HEK293 (cell line): ENCODE data around the gene CSK.

ENCODE experiments used
- CTCF ChIA-PET: fragments of 350-600 bp; formaldehyde crosslinking; extraction: SDS; loops from one replicate; lab custom pipeline; 2021; ENCODE audit warnings: antibody characterized with exemption; lab: Yijun Ruan, JAX
- POLR2A ChIA-PET: fragments of 300-600 bp; formaldehyde crosslinking; extraction: SDS; loops from one replicate; lab custom pipeline; 2020; ENCODE audit warnings: antibody characterized with exemption, inconsistent platforms; lab: Yijun Ruan, JAX
- H3K27ac ChIP-seq: fragments of 200-500 bp; sonication (Bioruptor generic); 2 replicates; pipeline ENCODE4 v1.5.1; 2014; ENCODE audit warnings: low read depth, low read length, control low read depth, inconsistent platforms; ENCODE audit errors: extremely low read depth
- H3K36me3 ChIP-seq, 2 experiments: fragments of 200-500 bp in 1 of 2; sonication (Bioruptor generic) in 1 of 2; 1 replicate in 1 of 2; 2 replicates in 1 of 2; pipeline ENCODE4 v1.5.1; 2014 to 2017; ENCODE audit warnings: inconsistent platforms in 2 of 2, low read length in 2 of 2; ENCODE audit not compliant: control insufficient read depth in 2 of 2, insufficient read depth in 1 of 2
- H3K4me1 ChIP-seq: fragments of 200-500 bp; sonication (Bioruptor generic); 2 replicates; pipeline ENCODE4 v1.5.1; 2014; ENCODE audit warnings: mild to moderate bottlenecking, low read length, inconsistent platforms; ENCODE audit not compliant: control insufficient read depth, insufficient read depth
- H3K4me3 ChIP-seq: 2 replicates; pipeline ENCODE4 v1.5.1; 2011; ENCODE audit warnings: low read depth, mild to moderate bottlenecking, control low read depth, low read length, moderate library complexity
- H3K9me3 ChIP-seq: fragments of 200-500 bp; sonication (Bioruptor generic); 2 replicates; pipeline ENCODE4 v1.5.1; 2014; ENCODE audit warnings: low read depth, low read length, inconsistent platforms; ENCODE audit not compliant: control insufficient read depth, insufficient read depth
- KLF10 ChIP-seq: fragments of 450-650 bp; IDR thresholded peaks from 2 replicates; pipeline ENCODE4 v1.5.1; 2018; ENCODE audit warnings: missing biosample characterization, mild to moderate bottlenecking, missing genetic modification characterization
- REPIN1 ChIP-seq: fragments of 450-650 bp; formaldehyde crosslinking; IDR thresholded peaks from 2 replicates; pipeline ENCODE4 v1.5.1; 2017; ENCODE audit warnings: missing biosample characterization, missing genetic modification characterization, low read depth
- SCRT1 ChIP-seq: fragments of 450-650 bp; formaldehyde crosslinking; IDR thresholded peaks from 2 replicates; pipeline ENCODE4 v1.5.1; 2016; ENCODE audit warnings: missing biosample characterization, missing genetic modification characterization, borderline replicate concordance
- YY1 ChIP-seq: fragments of 450-650 bp; formaldehyde crosslinking; IDR thresholded peaks from 2 replicates; pipeline ENCODE4 v1.5.1; 2018; ENCODE audit warnings: missing biosample characterization, missing genetic modification characterization
- ZBTB21 ChIP-seq: fragments of 450-650 bp; formaldehyde crosslinking; IDR thresholded peaks from 2 replicates; pipeline ENCODE4 v1.5.1; 2017; ENCODE audit warnings: missing biosample characterization, missing genetic modification characterization
- ZIC2 ChIP-seq: fragments of 450-650 bp; formaldehyde crosslinking; IDR thresholded peaks from 2 replicates; pipeline ENCODE4 v1.5.1; 2016; ENCODE audit warnings: missing biosample characterization, missing genetic modification characterization
- ZNF140 ChIP-seq: fragments of 450-650 bp; formaldehyde crosslinking; IDR thresholded peaks from 2 replicates; pipeline ENCODE4 v1.5.1; 2016; ENCODE audit warnings: missing biosample characterization, missing genetic modification characterization
- ZNF19 ChIP-seq: fragments of 450-650 bp; formaldehyde crosslinking; IDR thresholded peaks from 2 replicates; pipeline ENCODE4; 2016; ENCODE audit warnings: missing biosample characterization, missing genetic modification characterization, low read depth
- ZNF221 ChIP-seq: fragments of 450-650 bp; formaldehyde crosslinking; IDR thresholded peaks from 2 replicates; pipeline ENCODE4 v1.5.1; 2017; ENCODE audit warnings: missing biosample characterization, missing genetic modification characterization, borderline replicate concordance
- ZNF248 ChIP-seq: fragments of 450-650 bp; formaldehyde crosslinking; IDR thresholded peaks from 2 replicates; pipeline ENCODE4 v1.5.1; 2017; ENCODE audit warnings: missing biosample characterization, missing genetic modification characterization
- ZNF266 ChIP-seq: fragments of 450-650 bp; formaldehyde crosslinking; IDR thresholded peaks from 2 replicates; pipeline ENCODE4 v1.5.1; 2016; ENCODE audit warnings: missing biosample characterization, missing genetic modification characterization, low read depth
- ZNF341 ChIP-seq: fragments of 450-650 bp; formaldehyde crosslinking; IDR thresholded peaks from 2 replicates; pipeline ENCODE4; 2016; ENCODE audit warnings: low read depth, missing biosample characterization, missing genetic modification characterization
- ZNF423 ChIP-seq: fragments of 450-650 bp; formaldehyde crosslinking; IDR thresholded peaks from 2 replicates; pipeline ENCODE4 v1.5.1; 2016; ENCODE audit warnings: missing biosample characterization, missing genetic modification characterization
- ZNF426 ChIP-seq: fragments of 450-650 bp; formaldehyde crosslinking; IDR thresholded peaks from 2 replicates; pipeline ENCODE4 v1.5.1; 2017; ENCODE audit warnings: missing biosample characterization, missing genetic modification characterization, mild to moderate bottlenecking, inconsistent platforms, moderate library complexity
- ZNF510 ChIP-seq: fragments of 450-650 bp; formaldehyde crosslinking; IDR thresholded peaks from 2 replicates; pipeline ENCODE4 v1.5.1; 2018; ENCODE audit warnings: mild to moderate bottlenecking, missing genetic modification characterization, missing biosample characterization; ENCODE audit not compliant: insufficient replicate concordance
- ZNF529 ChIP-seq: fragments of 450-650 bp; formaldehyde crosslinking; IDR thresholded peaks from 2 replicates; pipeline ENCODE4 v1.5.1; 2017; ENCODE audit warnings: missing genetic modification characterization, missing biosample characterization; ENCODE audit not compliant: insufficient replicate concordance
- ZNF558 ChIP-seq: fragments of 450-650 bp; formaldehyde crosslinking; IDR thresholded peaks from 2 replicates; pipeline ENCODE4 v1.5.1; 2016; ENCODE audit warnings: missing biosample characterization, missing genetic modification characterization
- ZNF623 ChIP-seq: fragments of 450-650 bp; formaldehyde crosslinking; IDR thresholded peaks from 2 replicates; pipeline ENCODE4 v1.5.1; 2016; ENCODE audit warnings: missing biosample characterization, missing genetic modification characterization
- ZNF660 ChIP-seq: fragments of 450-650 bp; IDR thresholded peaks from 2 replicates; pipeline ENCODE4 v1.5.1; 2018; ENCODE audit warnings: missing biosample characterization, mild to moderate bottlenecking, missing genetic modification characterization
- TF ChIP-seq, protein P1 (sequence below): fragments of 450-650 bp; formaldehyde crosslinking; IDR thresholded peaks from 2 replicates; pipeline ENCODE4 v1.5.1; 2016; ENCODE audit warnings: missing biosample characterization, missing genetic modification characterization
- TF ChIP-seq, protein P2 (sequence below): fragments of 450-650 bp; formaldehyde crosslinking; conservative IDR thresholded peaks from 2 replicates; pipeline ENCODE4 v1.5.1; 2016; ENCODE audit warnings: low read depth, missing biosample characterization, missing genetic modification characterization
- TF ChIP-seq, protein P3 (sequence below): fragments of 450-650 bp; formaldehyde crosslinking; IDR thresholded peaks from 2 replicates; pipeline ENCODE4 v1.5.1; 2017; ENCODE audit warnings: missing biosample characterization, missing genetic modification characterization

The CSK gene

DNA sequence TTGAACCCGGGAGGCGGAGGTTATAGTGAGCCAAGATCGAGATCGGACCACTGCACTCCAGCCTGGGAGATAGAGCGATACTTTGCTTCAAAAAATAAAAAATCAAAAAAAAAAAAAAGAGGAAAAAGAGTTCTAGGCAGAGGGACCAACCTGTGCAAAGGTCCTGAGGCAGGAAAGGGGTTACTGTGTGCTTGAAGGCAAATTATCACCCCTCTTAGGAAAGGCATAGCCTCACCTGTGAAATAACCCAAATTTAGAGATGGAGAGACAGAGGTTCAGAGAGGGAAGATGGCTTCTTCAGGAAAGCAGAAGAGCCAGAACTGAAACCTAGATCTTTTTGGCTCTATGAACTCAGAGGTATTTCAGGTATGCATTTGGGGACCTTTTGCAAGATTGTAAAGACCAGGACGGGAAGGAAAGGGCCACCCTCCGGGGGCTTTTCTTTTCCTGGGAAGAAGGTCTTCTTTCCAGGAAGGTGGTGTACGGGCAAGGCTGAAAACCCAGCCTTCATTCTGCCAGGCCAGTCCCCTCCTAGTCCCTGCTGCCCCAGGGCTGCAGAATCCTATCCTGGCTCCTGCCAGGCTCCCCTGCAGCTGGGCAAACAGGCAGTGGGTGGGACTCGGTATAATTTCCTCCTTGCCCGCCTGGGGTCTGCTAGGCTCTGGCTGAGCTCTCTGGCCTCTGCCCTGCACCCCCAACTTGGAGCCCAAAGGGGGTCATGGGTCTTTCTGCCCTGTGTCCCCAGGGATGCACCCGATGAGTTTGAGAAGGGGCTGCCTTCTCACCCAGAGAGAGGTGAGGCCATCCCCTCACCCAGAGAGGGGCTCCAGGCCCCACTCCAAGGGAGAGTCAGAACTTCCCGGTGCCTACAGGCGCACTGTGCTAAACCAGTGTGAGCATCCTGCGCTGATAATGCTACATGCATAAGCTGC lies 14.4 kb upstream of the CSK start:
- H3K4me3 ChIP-seq: no peak overlapping the region
- H3K27ac ChIP-seq: no peak overlapping the region
- no peaks in the 10 kb centered on the region for H3K9me3 ChIP-seq
- CTCF ChIA-PET: interaction anchor here (0.5 to 21.6 kb wide), 26 partner anchors 9 to 412 kb away, joined by 3 to 800 read pairs (median 8); partner anchors contain the start of genes CPLX3, CSK, CYP1A1 and CYP1A2
- POLR2A ChIA-PET: interaction anchor here (1.5 to 1.6 kb wide), 2 partner anchors 131 to 137 kb away, joined by 5 to 10 read pairs; no protein-coding TSS in a partner anchor
- H3K36me3 ChIP-seq: no peaks in the 10 kb centered on the region
- TF ChIP-seq, protein P1, sequence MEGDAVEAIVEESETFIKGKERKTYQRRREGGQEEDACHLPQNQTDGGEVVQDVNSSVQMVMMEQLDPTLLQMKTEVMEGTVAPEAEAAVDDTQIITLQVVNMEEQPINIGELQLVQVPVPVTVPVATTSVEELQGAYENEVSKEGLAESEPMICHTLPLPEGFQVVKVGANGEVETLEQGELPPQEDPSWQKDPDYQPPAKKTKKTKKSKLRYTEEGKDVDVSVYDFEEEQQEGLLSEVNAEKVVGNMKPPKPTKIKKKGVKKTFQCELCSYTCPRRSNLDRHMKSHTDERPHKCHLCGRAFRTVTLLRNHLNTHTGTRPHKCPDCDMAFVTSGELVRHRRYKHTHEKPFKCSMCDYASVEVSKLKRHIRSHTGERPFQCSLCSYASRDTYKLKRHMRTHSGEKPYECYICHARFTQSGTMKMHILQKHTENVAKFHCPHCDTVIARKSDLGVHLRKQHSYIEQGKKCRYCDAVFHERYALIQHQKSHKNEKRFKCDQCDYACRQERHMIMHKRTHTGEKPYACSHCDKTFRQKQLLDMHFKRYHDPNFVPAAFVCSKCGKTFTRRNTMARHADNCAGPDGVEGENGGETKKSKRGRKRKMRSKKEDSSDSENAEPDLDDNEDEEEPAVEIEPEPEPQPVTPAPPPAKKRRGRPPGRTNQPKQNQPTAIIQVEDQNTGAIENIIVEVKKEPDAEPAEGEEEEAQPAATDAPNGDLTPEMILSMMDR: no peak
- TF ChIP-seq, protein P2, sequence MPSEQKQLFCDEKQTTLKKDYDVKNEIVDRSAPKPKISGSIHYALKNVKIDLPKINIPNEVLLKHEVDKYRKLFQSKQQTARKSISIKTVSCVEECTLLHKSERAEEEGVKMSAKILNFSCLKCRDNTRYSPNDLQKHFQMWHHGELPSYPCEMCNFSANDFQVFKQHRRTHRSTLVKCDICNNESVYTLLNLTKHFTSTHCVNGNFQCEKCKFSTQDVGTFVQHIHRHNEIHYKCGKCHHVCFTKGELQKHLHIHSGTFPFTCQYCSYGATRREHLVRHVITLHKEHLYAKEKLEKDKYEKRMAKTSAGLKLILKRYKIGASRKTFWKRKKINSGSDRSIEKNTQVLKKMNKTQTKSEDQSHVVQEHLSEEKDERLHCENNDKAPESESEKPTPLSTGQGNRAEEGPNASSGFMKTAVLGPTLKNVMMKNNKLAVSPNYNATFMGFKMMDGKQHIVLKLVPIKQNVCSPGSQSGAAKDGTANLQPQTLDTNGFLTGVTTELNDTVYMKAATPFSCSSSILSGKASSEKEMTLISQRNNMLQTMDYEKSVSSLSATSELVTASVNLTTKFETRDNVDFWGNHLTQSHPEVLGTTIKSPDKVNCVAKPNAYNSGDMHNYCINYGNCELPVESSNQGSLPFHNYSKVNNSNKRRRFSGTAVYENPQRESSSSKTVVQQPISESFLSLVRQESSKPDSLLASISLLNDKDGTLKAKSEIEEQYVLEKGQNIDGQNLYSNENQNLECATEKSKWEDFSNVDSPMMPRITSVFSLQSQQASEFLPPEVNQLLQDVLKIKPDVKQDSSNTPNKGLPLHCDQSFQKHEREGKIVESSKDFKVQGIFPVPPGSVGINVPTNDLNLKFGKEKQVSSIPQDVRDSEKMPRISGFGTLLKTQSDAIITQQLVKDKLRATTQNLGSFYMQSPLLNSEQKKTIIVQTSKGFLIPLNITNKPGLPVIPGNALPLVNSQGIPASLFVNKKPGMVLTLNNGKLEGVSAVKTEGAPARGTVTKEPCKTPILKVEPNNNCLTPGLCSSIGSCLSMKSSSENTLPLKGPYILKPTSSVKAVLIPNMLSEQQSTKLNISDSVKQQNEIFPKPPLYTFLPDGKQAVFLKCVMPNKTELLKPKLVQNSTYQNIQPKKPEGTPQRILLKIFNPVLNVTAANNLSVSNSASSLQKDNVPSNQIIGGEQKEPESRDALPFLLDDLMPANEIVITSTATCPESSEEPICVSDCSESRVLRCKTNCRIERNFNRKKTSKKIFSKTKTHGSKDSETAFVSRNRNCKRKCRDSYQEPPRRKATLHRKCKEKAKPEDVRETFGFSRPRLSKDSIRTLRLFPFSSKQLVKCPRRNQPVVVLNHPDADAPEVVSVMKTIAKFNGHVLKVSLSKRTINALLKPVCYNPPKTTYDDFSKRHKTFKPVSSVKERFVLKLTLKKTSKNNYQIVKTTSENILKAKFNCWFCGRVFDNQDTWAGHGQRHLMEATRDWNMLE (tag by site-specific recombination): no peak
- TF ChIP-seq ZIC2 (peak; percentile 38), ZNF510 (tag by site-specific recombination) (no peak), ZNF623 (tag by site-specific recombination) (peak; percentile 98), ZNF660 (tag by site-specific recombination) (no peak), ZNF221 (no peak), SCRT1 (no peak)
- TF ChIP-seq, all 188 proteins: peak for 2
- H3K4me1 ChIP-seq: no peaks in the 10 kb centered on the region

DNA sequence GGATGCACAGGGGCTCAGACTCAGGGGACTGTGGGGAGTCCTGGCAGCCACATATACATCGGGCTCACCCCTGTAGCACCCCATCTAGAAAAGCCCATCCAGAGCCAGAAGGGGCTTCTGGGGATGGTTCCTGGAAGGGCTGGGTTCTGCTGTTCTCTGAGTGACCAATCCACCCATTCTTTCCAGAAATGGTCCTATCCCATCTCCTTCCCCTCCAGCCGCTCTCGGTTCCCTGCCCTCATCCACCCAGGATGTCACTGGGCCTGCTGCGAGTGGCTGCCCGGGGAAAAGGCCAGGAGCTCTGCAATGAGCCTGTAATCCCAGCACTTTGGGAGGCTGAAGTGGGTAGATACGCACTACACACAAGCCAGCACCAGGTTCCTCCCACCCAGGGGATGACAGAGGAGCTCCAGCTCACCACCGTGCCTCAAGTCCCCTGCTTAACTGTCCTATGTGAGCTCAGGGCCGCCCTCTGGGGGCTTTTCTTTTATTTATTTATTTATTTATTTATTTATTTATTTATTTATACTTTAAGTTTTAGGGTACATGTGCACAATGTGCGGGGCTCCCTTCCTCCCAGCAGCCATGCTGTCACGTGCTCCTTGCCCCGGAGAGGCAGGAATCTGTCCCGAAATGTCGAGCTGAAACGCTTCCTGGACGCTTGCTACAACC lies 13.6 kb upstream of the CSK start:
- POLR2A ChIA-PET: interaction anchor here (0.7 to 2.0 kb wide), 7 partner anchors 13 to 400 kb away, joined by 3 to 10 read pairs (median 5); partner anchors contain the start of genes COX5A, CSK and CYP11A1
- Histone ChIP-seq H3K4me1 (no peaks in the 10 kb centered on the region), H3K4me3 (no peak overlapping the region), H3K36me3 (no peaks in the 10 kb centered on the region), H3K9me3 (no peaks in the 10 kb centered on the region), H3K27ac (no peak overlapping the region)
- CTCF ChIA-PET: interaction anchor here (0.5 to 21.6 kb wide), 55 partner anchors 10 to 1287 kb away, joined by 3 to 800 read pairs (median 6); partner anchors contain the start of genes CPLX3, CSK, CYP1A1 and CYP1A2
- TF ChIP-seq ZNF529 (tag by site-specific recombination) (no peak), ZNF426 (tag by site-specific recombination) (peak; percentile 84), ZNF140 (peak; percentile 47; the same call in 1 of the 2 replicates), REPIN1 (0 out of 2 replicates have a peak, but pooled peaks have one; percentile 30), ZBTB21 (tag by site-specific recombination) (peak; percentile 33; the same call in 1 of the 2 replicates), ZNF266 (tag by site-specific recombination) (0 out of 2 replicates have a peak, but pooled peaks have one; percentile 62), YY1 (no peak), ZNF248 (tag by site-specific recombination) (no peak), KLF10 (tag by site-specific recombination) (no peak), ZNF19 (tag by site-specific recombination) (0 out of 2 replicates have a peak, but pooled peaks have one; percentile 43), ZNF558 (peak; percentile 60; the same call in 1 of the 2 replicates), ZNF423 (no peak), ZNF341 (peak; percentile 48; the same call in 1 of the 2 replicates)
- TF ChIP-seq, protein P3, sequence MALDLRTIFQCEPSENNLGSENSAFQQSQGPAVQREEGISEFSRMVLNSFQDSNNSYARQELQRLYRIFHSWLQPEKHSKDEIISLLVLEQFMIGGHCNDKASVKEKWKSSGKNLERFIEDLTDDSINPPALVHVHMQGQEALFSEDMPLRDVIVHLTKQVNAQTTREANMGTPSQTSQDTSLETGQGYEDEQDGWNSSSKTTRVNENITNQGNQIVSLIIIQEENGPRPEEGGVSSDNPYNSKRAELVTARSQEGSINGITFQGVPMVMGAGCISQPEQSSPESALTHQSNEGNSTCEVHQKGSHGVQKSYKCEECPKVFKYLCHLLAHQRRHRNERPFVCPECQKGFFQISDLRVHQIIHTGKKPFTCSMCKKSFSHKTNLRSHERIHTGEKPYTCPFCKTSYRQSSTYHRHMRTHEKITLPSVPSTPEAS (tag by site-specific recombination): no peak
